GM18907 (cell line): Measurements from ENCODE around the gene STUM.
"Not testable (repeated sequence)": the region's sequence is repeated elsewhere in the genome, so short reads cannot be mapped to it uniquely, and the experiment has no call there.

Experiments used
- ATAC-seq: cut with Tn5 transposase; IDR thresholded peaks from one replicate; pipeline ENCODE4 v1.9.1; 2021; ENCODE audit warnings: mild to moderate bottlenecking, moderate library complexity; ENCODE audit not compliant: unreplicated experiment

Gene STUM

GRCh38 chr1:226603022-226603857, 54.7 kb downstream of the STUM start:
- no peak for ATAC-seq

- ATAC-seq = no peak
Measured at GRCh38 chr1:226603858-226604559, 55.4 kb downstream of the STUM start.

- no peak for ATAC-seq
Measured at GRCh38 chr1:226604560-226605317, 56.2 kb downstream of the STUM start.

- no peak for ATAC-seq
Measured at GRCh38 chr1:226605318-226605950, 56.9 kb downstream of the STUM start.

- no peak for ATAC-seq
Measured at GRCh38 chr1:226606311-226607267, 58.0 kb downstream of the STUM start.

- ATAC-seq = no peak
Measured at GRCh38 chr1:226607268-226607660, 58.7 kb downstream of the STUM start.

- ATAC-seq = no peak
Measured at GRCh38 chr1:226607821-226608220, 59.3 kb downstream of the STUM start.

- ATAC-seq = no peak
Measured at GRCh38 chr1:226608699-226609505, 60.3 kb downstream of the STUM start.

GRCh38 chr1:226609836-226610455, 61.4 kb downstream of the STUM start:
- no peak for ATAC-seq

- ATAC-seq = no peak
Measured at GRCh38 chr1:226610671-226611070, 62.1 kb downstream of the STUM start.

GRCh38 chr1:226611301-226611700, 62.7 kb downstream of the STUM start:
- ATAC-seq = no peak

- ATAC-seq = not testable (repeated sequence)
Measured at GRCh38 chr1:226611980-226612379, 63.4 kb downstream of the STUM start.

GRCh38 chr1:226615876-226616275, 67.3 kb downstream of the STUM start:
- no peak for ATAC-seq

GRCh38 chr1:226616636-226617035, 68.1 kb downstream of the STUM start:
- ATAC-seq = no peak

- ATAC-seq = no peak
Measured at GRCh38 chr1:226617109-226617508, 68.5 kb downstream of the STUM start.

- ATAC-seq = not testable (repeated sequence)
Measured at GRCh38 chr1:226617719-226618118, 69.2 kb downstream of the STUM start.

- no peak for ATAC-seq
Measured at GRCh38 chr1:226618380-226618779, 69.8 kb downstream of the STUM start.

- no peak for ATAC-seq
Measured at GRCh38 chr1:226619031-226619430, 70.5 kb downstream of the STUM start.

GRCh38 chr1:226622012-226622411, 73.4 kb downstream of the STUM start:
- ATAC-seq = no peak
